OCI-LY7 (cell line): ENCODE measurements around the gene SCN3A.

Source experiments
- CTCF ChIP-seq: fragments of 200-600 bp; sonication (generic); conservative IDR thresholded peaks from 2 replicates; pipeline ENCODE4 v1.5.1; 2014; ENCODE audit warnings: mild to moderate bottlenecking, antibody characterized with exemption, low read length, moderate library complexity, mixed read lengths
- EZH2phosphoT487 ChIP-seq: fragments of 200-600 bp; sonication (generic); IDR thresholded peaks from 2 replicates; pipeline ENCODE4 v1.6.1; 2018; ENCODE audit warnings: low read depth, borderline replicate concordance, mild to moderate bottlenecking, mixed run types, antibody characterized with exemption, low read length, moderate library complexity, mixed read lengths

GRCh38 chr2:165191096-165191728 lies 12.6 kb downstream of the SCN3A start:
- TF ChIP-seq CTCF = no peak
- no peak for TF ChIP-seq EZH2phosphoT487
